Measurements from ENCODE around the gene MEIG1.
"Not testable (repeated sequence)": the region's sequence is repeated elsewhere in the genome, so short reads cannot be mapped to it uniquely, and the experiment has no call there.

The MEIG1 gene

DNA sequence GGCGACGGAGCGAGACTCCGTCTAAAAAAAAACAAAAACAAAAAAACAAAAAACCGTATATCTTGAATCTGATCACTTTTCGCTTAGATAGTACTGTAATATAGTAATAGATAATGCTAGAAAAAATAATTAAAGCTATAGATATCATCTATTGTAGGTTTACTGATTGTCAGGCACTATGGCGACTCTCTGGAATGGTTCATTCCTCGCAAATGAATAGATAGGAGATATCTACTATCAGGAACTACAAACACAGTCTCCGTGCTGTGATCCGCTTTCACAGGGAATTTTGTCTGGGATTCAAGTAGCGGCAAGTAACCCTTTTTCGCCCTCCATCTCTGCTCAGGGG lies 342 bp upstream of the MEIG1 start:
- DNase-seq = no peak

DNA sequence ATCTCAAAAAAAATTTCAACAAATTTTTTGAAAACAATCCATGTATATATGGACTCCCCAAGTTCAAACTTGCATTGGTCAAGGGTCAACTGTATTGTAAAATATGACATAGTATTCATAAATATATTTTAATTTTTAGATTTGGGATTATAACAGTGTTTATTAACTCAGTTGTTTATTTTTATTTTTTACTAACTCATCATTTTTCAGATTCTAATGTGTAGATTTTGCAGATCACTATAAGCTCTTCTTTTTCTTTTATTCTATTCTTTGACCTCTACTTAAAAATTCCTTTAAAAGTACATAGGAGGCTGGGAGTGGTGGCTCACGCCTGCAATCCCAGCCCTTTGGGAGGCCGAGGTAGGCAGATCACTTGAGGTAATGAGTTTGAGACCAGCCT lies 8.7 kb downstream of the MEIG1 start:
- no peak for DNase-seq

DNA sequence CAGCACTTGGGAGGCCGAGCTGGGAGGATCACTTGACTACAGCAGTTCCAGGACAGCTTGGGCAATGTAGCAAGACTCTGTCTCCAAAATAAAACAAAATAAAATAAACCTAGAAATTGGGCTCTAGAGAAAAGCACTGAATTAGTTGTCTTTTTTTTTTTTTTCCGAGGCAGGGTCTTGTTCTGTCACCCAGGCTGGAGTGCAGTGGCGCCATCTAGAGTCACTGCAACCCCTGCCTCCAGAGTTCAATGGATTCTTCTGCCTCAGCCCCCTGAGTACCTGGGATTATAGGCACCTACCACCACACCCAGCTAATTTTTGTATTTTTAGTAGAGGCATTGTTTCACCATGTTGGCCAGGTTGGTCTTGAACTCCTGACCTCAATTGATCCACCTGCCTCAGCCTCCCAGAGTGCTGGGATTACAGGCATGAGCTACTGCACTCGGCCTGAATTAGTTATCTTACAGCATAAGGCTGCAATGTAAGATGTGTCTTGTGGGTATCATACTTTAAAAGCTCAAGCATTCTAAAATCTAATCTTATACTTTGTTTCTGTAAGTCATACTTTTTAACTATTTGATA lies 12.8 kb downstream of the MEIG1 start:
- no peak for DNase-seq

DNA sequence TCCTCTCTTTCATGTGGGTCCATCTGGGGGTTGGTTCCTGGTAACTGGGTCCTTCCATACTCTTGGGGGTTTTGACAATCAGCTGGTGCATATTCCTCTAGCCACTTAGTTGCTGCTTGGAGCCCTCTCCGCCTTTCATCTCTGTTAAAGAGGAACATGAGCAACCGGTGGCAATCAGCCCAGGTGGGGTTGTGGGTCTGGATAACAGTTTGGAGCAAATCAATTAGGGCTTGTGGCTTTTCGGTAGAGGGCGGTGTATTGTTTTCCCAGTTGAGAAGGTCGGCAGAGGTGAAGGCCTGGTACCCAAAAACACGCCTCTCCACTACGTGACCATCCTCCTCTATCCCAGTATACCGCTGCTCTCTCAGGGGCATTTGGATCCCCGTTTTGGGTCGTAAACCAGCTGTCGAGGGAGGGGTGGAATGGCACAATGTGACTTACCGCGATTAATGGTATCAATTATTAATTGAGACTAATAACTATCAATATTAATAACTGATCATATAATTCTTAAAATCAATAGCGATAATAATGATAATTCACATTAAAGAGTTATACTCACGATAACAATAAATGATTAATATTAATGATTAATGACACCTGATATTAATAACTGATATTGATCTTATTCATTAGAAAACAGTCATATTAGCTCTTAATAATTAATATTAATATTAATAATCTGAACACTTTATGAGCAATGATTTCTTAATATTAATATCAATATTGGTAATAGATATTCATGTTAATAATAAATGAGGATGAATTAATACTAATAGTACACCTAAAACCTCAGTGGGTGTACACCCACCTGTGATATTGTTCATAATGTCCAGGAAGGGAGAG lies 15.2 kb downstream of the MEIG1 start:
- not testable (repeated sequence) for DNase-seq

DNA sequence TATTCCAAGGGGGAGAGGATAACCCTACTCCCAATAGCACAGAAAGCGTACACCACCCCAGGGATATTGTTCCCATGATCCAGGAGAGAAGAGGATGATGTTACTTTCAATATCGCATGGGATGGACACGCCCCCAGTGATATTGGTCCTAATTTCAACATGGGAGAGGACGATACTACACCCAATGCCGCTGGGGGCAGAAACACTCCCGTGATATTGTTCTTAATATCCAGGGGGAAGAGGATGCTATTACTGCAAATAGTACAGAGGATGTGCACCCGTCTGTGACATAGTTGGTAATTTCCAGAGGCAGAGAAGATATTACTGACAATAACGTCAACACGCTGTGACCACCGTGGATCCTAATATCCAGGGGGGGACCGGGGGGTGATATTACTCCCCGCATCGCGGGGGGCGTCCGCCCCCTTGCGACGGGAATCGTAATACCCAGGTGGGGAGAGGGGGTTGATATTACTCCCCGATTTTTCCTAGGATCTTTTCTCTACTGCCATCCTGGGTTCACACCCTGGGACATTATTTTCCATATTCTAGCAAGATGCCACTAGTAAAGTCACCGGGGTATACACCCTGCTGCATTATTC lies 16.6 kb downstream of the MEIG1 start:
- DNase-seq = no peak

DNA sequence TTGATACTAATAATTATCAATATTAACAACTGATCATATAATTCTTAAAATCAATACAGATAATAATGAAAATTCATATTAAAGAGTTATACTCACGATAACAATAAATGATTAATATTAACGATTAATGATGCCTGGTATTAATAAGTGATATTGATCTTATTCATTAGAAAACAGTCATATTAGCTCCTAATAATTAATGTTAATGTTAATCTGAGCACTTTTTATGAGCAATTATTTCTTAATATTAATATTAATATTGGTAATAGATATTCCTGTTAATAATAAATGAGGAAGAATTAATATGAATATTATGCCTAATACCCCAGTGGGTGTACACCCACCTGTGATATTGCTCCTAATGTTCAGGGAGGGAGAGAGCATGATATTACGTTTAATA lies 23.6 kb downstream of the MEIG1 start:
- no peak for DNase-seq

DNA sequence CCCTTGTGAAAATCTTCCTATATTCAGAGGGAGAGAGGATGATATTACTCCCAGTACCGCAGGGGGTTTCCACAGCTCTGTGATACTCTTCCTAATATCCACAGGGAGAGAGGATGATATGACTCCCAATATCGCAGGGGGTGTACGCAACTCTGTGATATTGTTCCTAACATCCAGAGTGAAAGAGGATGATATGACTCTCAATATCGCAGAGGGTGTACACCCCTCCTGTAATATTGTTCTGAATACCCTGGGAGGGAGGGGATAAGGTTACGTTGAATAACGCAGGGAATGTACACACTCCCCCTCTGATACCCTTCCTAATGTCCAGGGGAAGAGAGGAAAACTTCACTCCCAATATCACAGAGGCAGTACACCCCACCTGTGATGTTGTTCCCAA lies 30.4 kb downstream of the MEIG1 start:
- not testable (repeated sequence) for DNase-seq

DNA sequence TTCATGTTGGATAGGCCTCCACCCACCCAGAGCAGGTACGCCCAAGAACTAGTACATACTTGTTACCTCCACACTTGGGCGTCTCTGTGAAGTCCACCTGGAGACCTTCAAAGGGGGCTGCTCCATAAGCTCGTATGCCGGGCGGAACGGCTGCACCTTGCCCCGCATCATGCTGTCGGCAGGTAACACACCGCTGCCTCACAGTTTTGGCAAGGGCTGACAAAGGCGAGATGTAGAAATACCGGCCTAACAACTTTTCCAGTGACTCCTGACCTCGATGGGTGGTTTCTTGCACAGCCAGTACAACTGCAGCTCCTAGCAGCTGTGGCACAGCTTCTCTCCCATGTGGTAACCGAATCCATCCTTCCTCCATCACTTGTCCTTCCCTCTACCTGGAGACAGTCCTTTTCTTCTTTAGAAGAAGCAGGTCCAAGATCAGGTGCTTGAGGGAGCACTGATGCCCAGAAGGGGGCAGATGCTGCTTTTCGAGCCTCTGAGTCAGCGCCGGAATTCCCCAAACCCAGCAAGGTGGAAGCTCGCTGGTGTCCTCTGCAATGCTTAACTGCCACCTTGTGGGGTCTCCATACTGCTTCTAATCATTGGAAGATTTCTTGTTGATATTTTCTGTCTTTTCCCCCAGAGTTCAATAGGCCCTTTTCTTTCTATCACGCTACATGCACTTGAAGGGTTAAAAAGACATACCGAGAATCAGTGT lies 32.0 kb downstream of the MEIG1 start:
- DNase-seq = not testable (repeated sequence)

DNA sequence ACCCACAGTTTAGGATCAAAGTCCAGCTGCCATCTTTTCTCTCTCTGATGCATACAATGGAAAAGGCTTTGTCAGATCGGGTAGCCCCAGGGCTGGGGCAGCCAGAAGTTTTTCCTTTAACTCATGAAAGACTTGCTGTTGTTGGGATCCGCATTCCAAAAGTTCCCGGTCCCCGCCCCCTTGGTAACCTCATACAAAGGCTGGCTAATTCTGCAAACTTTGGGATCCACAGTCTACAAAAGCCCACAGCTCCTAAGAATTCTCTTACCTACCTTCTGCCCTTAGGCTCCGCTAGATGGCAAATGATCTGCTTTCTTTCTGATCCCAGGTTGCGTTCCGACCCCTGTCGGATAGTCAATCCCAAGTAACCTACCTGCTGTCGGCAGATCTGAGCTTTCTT lies 33.1 kb downstream of the MEIG1 start:
- DNase-seq = not testable (repeated sequence)

DNA sequence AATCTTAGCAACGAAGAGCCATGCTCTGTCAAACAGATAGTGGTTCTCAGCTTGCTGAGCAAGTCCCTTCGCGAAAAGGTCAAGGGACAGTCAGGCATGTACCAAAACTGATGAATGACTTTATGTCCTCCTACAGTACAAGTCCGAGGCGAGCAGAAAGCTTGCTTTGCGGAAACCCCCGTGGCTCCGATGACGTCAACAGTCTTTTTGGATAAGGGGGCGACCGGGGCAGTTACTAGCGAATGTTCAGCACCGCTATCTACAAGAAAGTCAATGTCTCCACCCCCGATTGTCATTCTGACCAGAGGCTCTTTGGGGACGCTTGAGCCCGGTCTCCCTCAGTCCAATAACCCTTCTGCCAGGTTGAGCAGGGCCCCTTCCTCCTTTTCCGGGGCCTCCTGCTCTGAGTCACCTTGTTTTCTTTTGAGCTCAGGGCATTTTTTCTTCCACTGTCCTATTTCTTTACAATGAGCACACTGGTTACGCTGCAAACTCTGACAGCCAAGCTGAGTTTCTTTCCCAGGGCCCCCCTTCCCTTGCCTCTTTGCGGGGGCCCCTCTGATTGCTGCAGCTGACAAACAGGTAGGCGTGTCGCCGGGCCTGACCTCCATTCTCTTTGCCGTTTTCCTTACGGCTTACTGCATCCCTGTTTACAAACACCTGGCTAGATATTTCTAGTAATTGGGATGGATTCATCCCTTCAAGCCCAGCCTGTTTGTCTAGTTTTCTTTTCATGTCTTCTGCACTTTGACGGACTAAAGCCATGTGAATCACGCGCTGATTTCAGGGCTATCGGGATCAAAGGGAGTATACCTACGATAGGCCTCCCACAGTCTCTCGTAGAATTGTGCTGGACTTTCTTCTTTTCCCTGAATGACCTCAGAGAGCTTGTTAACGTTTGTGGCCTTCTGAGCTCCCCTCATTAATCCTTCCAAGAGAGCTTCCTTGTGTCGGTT lies 34.6 kb downstream of the MEIG1 start:
- not testable (repeated sequence) for DNase-seq

DNA sequence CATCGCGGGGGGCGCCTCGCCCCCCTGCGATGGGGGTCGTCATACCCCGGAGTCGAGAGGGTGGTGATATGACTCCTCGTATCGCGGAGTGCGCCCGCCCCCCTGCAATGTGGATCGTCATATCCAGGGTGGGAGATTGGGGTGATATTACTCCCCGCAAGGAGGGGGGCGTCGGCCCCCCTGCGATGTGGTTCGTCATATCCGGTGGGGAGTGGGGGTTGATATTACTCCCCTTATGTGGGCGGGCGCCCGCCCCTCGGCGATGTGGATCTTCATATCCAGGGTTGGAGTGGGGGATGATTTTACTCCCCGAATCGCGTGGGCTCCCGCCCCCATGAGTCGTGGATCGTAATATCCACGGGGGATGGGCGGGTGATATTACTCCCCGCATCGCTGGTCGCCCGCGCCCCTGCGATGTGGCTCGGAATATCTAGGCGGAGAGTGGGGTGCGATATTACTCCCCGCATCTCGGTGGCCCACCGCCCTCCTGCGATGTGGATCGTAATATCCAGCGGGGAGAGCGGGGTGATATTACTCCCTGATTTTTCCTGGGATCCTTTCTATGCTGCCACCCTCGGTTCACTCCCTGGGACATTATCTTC lies 36.9 kb downstream of the MEIG1 start:
- DNase-seq = no peak

DNA sequence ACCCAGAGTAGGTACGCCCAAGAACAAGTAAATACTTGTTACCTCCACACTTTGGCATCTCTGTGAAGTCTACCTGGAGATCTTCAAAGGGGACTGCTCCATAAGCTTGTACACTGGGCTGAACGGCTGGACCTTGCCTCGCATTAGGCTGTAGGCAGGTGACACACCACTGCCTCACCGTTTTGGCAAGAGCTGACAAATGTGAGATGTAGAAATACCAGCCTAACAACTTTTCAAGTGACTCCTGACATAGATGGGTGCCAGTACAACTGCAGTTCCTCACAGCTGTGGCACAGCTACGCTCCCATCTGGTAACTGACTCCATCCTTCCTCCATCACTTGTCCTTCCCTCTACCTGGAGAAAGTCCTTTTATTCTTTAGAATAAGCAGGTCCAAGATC lies 54.3 kb downstream of the MEIG1 start:
- DNase-seq = not testable (repeated sequence)

DNA sequence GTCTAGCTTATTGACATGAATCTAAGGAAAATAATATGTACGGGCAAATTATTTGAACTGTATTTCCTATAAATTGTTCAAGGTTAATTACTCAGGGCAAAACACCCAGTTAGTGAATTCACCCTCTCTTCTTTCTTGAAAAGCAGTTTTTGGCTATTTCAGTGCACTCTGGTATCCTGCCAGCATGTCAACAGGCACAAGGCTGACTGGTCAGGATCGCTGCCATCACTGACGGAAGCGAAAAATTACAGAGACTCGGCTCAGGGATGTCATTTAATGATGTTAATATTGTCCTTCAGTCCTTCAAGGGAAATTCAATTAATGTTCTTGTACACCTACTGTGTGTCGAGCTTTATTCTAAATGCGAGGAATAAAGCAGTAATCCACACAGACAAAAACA lies 56.3 kb downstream of the MEIG1 start:
- no peak for DNase-seq

DNA sequence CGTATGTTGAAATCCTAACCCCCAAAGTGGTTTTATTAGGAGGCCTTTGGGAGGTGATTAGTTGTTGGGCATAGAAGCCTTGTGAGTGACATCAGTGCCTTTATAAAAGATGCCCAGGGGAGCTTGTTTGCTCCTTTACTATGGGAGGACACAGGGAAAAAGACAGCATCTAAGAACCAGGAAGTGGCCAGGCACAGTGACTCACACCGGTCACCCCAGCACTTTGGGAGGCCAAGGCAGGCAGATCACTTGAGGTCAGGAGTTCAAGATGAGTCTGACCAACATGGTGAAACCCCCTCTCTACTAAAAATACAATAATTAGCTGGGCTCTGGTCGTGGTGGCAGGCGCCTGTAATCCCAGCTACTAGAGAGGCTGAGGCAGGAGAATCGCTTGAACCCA lies 61.8 kb downstream of the MEIG1 start:
- DNase-seq = not testable (repeated sequence)
